Suppressor macrophage treated with lipopolysaccharide for 1 hour (primary cell): Measurements from ENCODE around the gene NUDT16L1.

Experiments used
- DNase-seq, 3 donors: peaks; one replicate each; pipeline ENCODE4 v3.0.0-alpha.2; 2020 to 2022

The NUDT16L1 gene

DNA sequence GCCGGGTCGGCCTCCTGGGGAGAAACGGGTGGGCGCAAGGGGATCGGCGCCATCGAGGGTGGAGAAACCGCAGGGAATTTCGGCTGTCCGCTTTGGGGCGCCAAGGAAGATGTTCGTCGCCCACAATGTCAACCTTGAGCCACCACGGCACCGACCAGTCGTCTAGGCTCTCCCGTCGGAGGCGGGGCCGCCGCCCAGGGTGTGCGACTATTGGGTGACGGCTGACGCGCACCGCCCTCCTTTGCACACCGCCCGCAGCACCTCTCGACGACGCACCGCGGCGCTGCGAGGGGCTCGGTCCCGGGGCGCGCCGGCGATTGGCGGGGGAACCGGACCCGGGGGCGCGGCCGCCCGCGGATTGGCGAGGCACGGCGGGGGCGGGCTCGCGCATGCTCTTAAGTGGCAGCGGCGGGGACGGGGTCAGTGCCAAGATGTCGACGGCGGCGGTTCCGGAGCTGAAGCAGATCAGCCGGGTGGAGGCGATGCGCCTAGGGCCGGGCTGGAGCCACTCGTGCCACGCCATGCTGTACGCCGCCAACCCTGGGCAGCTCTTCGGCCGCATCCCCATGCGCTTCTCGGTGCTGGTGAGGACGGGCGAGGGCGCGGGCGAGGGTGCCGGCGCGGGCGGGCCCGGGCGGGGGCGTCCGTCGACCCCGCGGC, at the start of gene NUDT16L1:
TSS of gene NUDT16L1 (plus strand) at position 267 of the 660 bp plus-strand sequence. CDS start at position 432, 165 bp downstream.
- DNase-seq = peak; percentile 98 to 100 (median 99)

DNA sequence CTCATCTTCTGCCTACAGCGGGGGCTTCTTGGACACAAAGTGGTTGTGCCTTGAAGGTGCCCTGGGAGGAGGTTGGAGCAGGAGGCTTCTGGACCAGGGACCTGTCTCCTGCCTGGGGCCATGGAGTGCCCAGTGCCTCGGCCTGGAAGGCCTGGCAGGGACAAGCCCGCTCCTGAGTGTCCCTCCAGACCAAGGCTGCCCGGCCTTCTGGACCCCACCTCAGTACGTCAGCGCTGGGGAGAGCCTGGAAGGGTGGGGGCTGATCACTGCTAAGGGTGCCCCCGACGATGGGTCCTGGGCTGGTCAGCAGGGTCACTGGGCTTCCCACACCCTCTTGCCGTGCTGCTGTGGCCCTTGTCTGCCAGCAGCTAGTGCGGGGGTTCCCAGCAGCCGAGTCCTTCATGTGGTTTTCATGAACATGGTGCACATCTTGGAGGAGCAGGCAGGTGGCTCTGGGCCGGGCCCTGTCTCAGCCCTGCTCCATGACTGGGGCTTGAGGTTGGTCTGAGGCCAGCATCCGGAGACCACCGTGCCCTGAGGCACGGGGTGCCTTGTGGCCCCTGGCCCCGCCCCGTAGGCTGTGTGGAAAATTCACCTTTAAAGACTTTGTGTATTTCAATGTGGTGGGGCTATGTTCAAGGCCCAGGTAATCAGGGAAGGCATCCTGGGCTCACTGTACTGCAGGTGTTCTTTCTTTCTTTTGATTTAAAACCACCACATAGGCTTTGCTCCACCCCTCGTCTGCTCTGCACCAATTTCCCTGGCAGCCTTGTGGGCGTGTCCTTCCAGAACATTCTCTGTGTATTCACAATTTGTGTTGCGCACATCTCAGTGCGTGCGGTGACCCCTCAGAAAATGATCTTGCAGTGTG, 46.4 kb upstream of the NUDT16L1 start:
- no peak for DNase-seq

DNA sequence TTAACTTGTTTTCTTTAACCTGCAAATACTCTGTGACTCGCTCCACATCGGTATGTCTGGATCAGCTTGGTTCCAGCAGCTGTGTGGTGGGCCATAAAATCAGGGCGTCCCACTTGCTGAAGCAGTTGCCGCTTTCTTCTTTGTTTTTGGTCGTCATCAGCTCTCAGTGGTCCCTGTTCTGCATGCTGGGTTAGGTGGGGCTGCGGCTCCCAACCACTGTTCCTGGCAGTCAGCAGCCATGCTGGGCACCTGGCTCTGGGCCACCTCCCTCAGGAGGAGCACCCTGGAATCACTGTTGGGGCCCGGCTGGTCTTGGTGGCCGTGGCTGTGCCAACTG, 45.8 kb upstream of the NUDT16L1 start:
- DNase-seq = no peak

DNA sequence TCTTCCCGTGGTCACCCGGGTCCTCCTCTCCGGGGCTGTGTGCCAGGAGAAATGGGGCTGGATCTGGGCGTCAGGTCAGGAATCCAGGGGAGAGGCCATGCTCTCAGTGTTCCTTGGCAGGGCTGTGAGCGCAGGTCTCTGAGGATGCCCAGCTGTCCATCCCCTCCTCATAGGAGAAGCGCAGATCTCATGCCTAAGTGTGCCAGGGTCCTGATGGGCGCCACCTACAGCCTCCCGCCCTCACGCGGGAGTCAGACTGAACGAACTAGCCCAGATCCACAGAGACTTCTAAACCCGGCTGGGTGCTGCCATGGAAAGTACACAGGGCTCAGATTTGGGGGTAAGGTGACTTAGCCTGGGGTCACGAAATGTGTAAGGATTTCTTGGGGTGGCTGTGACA, 44.4 kb upstream of the NUDT16L1 start:
- DNase-seq = no peak

- no peak for DNase-seq
Measured at GRCh38 chr16:4649744-4650442, 43.5 kb upstream of the NUDT16L1 start.

- peak; percentile 84 to 92 (median 86) for DNase-seq
Measured at GRCh38 chr16:4650443-4651074, 42.8 kb upstream of the NUDT16L1 start.

- DNase-seq = no peak
Measured at GRCh38 chr16:4651827-4652226, 41.5 kb upstream of the NUDT16L1 start.

DNA sequence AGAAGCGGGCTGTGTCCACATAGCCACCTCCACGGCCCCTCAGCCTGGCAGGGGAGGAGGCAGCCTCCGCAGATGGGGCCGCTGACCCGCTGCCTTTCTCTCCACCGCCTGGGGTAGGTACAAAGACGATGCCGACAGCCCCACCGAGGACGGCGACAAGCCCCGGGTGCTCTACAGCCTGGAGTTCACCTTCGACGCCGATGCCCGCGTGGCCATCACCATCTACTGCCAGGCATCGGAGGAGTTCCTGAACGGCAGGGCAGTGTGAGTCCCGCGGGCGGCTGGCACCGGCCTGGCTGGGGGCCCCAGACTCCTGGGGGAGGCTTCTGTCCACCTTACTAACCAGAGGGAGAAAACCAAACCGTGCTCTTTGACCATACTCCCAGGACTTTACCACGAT, 40.8 kb upstream of the NUDT16L1 start:
- DNase-seq = no peak

GRCh38 chr16:4654011-4654963, 39.1 kb upstream of the NUDT16L1 start:
- no peak for DNase-seq

DNA sequence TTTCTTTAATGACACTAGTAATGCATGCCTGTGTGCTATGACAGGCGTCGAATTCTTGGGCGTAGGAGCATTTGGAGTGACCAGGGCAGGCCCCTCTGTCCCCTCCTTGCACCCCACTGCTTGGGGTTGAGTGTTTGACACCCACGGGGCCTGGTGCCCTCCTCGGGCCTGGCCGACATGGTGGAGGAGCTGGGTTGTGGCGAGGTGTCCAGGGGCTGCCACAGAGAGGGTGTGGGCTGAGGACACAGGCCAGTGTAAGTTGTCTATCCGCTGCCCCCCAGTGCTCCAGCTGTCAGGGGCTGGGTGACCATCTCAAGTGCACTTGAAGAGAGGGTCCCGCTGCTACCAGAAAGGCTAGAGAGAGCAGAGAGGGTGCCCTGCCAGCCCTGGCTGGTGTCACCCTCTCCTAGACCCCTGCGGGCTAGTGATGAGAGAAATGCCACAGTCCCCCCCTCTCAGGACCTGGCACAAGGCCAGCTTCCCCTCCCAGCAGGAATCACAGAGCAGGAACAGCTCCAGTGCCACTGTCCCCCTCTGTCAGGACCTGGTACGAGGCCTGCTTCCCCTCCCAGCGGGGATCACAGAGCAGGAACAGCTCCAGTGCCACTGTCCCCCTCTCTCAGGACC, 38.3 kb upstream of the NUDT16L1 start:
- DNase-seq = no peak

- DNase-seq = no peak
Measured at GRCh38 chr16:4655801-4656200, 37.6 kb upstream of the NUDT16L1 start.

GRCh38 chr16:4656221-4656620, 37.1 kb upstream of the NUDT16L1 start:
- no peak for DNase-seq

DNA sequence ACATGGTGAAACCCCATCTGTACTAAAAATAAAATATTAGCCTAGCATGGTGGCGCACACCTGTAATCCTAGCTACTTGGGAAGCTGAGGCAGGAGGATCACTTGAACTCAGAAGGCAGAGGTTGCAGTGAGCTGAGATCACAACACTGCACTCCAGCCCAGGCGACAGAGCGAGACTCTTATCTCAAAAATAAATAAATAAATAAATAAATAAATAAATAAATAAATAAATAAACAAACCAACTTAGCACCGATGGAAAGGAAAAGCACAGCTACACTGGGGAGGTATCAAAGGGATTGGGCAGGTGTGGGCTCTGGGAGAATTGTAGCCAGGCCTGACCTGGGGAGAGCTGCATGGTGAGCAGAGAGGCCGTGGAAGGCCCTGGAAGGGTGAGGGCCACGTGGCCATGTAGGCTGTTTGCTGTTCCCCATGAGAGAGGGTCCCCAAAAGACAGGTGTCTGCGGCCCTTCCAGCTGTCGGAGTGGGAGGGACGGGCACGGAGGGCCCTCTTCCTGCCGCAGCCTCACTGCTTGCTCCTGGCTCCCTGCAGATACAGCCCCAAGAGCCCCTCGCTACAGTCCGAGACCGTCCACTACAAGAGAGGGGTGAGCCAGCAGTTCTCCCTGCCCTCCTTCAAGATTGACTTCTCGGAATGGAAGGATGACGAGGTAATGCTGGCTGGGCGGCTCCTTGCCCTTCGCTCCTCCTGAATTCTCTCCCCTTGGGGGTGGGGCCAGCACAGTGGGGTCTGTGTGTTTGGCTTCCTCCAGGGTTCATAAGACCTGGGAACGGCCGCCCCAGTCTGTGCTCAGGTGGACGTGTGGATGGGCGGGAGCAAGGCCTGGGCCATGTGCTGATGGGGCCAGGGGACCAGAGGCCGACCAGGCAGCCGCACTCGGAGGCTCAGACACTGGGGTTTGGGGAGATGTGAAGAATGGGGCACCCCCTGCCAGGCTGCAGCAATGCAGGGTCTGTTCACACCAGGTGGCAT, 36.4 kb upstream of the NUDT16L1 start:
- no peak for DNase-seq

DNA sequence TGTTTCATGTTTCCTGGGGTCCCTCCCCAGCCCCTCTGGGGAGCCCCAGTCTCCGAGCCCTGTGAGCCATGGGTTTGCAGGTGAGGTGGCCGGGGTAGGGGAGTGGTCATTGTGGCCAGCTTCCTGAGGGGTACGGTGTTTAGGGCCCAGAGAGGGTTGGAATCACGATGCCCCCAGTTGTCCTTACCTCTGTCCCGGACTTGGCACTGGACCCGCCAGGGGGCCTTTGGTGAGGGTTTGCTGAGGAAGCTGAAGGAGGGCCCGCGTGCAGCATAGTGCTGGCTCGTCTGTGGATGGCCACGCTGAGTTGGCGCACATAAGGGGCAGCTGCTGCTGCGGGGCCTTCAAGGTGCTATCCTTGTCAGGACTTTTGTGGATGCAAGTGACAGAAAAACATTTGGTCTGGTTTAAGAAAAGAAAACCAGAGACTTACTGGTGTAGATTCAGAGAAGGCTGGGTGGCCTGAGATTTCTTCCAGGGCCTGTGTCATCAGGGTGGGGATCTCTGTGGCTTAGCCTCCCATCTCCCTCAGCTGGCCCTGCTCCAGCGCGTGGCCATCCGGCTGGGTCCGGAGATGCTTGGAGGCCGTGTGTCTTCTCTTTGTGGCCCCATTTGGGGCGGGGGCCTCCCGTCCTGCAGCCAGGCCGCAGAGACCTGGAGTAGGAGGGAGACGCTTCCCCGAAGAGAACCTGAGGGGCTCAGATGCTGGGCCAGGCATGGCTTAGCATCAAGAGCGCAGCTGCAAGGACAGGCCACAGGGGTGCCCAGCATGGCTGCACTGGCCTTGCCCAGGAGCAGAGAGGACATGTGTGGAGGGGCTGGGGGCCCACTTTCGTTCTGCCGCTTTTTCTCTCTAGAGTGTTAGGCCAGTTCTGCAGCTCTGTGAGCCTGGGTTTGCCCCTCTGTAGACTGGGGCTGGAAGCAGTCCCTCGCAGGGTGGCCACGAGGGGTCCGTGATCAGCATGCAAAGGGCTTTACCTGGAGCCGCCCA, 33.7 kb upstream of the NUDT16L1 start:
- no peak for DNase-seq

DNA sequence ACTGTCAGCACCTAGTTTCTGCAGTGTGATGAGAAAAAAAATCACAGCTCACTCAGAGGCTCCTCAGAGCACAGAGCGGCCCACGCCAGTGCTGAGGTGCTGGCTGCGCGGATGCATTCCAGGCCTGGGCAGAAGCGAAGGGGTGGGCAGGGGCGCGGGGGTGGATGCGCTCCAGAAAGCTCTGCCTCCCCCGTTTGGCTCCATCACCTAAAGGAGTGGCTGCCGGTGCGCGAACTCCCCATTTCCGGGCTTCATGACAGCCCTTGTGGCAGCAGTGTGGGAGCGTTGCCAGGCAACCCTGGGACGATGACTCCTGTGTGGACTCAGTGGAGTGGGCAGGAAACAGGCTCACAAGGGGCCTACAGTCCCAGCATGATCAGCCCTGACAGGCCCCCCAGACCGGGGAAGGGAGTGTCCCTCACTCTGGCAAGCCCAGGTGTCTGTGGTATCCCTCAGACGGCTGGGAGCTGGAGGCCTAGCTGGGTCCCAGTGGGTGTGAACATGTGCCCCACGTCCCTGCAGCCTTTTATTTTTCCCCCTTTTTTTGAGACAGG, 32.8 kb upstream of the NUDT16L1 start:
- DNase-seq = peak; percentile 76 to 81 (median 80)

DNA sequence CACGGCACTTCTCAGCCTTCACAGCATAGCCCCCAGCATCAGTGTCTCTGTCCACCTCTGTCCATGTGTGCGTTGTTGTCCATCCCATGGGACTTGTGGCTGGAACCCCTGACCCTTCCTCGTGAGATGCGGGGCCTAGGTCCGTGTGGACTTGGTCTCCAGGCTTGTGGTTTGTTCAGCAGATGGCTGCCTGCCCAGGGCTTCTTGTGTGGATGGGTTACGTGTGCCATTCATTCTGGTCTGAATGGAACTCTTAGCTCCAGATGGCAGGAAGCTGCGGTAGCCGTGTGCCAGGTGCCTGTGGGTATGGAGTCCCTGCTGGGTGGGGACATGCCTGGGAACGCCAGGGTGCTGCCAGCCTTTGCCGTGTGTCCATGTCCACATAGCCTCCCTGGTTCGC, 31.7 kb upstream of the NUDT16L1 start:
- DNase-seq = no peak

DNA sequence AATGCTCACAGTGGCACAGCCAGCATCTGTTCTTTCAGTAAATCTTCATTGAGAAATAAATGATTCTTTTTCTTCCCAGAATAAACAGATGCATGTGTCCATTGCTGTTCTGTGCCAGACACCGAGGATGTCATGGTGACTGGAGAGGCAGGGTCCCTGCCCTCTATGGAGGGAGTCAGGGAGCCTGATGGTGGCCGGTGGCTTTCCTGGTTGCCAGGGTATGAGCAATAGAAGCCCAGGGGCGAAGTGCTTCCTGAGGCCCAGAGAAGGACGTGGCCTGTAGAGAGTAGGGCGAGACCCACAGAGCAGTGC, 29.9 kb upstream of the NUDT16L1 start:
- no peak for DNase-seq

GRCh38 chr16:4663777-4664465, 29.4 kb upstream of the NUDT16L1 start:
- peak; percentile 94 to 96 (median 95) for DNase-seq
